SJSA1 (cell line): Measurements from ENCODE around the gene GNAQ. TPM values are rescaled to one million over a fixed set of nuclear protein-coding genes. Genes with fewer than 3 reads are reported as not detected.

Experiments
- DNase-seq, 2 experiments: peaks; one replicate each; pipeline ENCODE4 v3.0.0-alpha.2; 2015 to 2020; ENCODE audit warnings: low spot score in 2 of 2, low read depth in 1 of 2
- H3K27ac ChIP-seq: fragments of 250-450 bp; sonication (Bioruptor Pico); 2 replicates; pipeline ENCODE4 v1.5.1; 2020; ENCODE audit warnings: mild to moderate bottlenecking, moderate library complexity
- H3K27me3 ChIP-seq: fragments of 250-450 bp; sonication (Bioruptor Pico); replicated peaks from 2 replicates; pipeline ENCODE4 v1.5.1; 2020; ENCODE audit warnings: mild to moderate bottlenecking, moderate library complexity
- H3K36me3 ChIP-seq: fragments of 250-450 bp; sonication (Bioruptor Pico); 2 replicates; pipeline ENCODE4 v1.5.1; 2020; ENCODE audit warnings: mild to moderate bottlenecking
- H3K4me1 ChIP-seq: fragments of 250-450 bp; sonication (Bioruptor Pico); replicated peaks from 2 replicates; pipeline ENCODE4 v1.6.1; 2021; ENCODE audit warnings: mild to moderate bottlenecking
- H3K4me3 ChIP-seq: fragments of 250-450 bp; sonication (Bioruptor Pico); 2 replicates; pipeline ENCODE4 v1.5.1; 2020; ENCODE audit warnings: mild to moderate bottlenecking
- H3K9me3 ChIP-seq: fragments of 250-450 bp; sonication (Bioruptor Pico); replicated peaks from 2 replicates; pipeline ENCODE4 v1.5.1; 2020; ENCODE audit warnings: mild to moderate bottlenecking
- total RNA-seq: library from RNA; depleted of rRNA; stranded (reverse); fragments of >200 nt; shearing (Covaris generic); gene quantifications from 2 replicates; pipeline ENCODE4 v1.2.3, GENCODE V29; 2014

The GNAQ gene
- total RNA-seq, 1 experiment from 2014 or later: 46.2 TPM

DNA sequence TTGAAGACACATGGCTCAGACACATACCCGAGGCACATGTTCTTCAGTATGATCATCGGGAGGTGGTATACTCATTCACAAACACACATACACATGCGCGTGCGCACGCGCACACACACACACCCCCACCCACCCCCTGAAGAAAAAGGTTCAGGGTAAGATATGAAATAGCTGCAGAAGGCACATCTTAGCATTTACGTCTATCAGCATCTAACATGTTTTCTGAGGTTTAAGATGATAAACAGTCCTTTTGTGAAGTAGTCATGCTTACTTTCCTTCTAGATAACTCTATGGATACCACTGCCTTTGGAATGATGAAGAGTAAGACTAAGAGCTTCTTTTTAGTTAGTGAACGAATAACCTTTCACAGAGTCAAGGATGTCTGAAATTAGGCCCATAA is 278.4 kb downstream of the GNAQ start:
- Histone ChIP-seq H3K4me3 (no peak overlapping the region), H3K4me1 (peaks cover 18% of the 10 kb centered on the region), H3K27me3 (no peaks in the 10 kb centered on the region), H3K27ac (no peak overlapping the region), H3K9me3 (no peaks in the 10 kb centered on the region), H3K36me3 (no peaks in the 10 kb centered on the region; the same call in 1 of the 2 replicates)
- no peak for DNase-seq

DNA sequence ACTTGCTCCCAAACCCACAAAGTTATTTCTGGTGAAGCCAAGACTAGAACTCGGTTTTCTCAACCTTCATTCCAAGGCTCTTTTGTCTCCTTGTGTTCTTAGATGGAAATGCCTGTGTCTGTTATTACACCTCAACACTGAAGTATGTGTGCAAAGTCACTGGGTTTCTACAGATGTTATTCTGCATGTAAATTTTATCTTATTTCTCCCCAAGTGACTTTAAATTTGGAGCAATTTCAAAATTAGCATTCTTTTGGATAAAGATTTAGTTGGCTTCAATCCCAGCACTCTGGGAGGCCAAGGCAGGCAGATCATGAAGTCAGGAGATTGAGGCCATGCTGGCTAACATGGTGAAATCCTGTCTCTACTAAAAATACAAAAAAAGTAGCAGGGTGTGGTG is 279.1 kb downstream of the GNAQ start:
- H3K4me1 ChIP-seq: peaks cover 18% of the 10 kb centered on the region
- H3K9me3 ChIP-seq: no peaks in the 10 kb centered on the region
- H3K36me3 ChIP-seq: no peaks in the 10 kb centered on the region; the same call in 1 of the 2 replicates
- peak in 1 of 2 experiments; percentile 25 for DNase-seq
- H3K27me3 ChIP-seq: no peaks in the 10 kb centered on the region
- peak overlapping the region; percentile 40 for H3K27ac ChIP-seq
- H3K4me3 ChIP-seq: no peak overlapping the region

DNA sequence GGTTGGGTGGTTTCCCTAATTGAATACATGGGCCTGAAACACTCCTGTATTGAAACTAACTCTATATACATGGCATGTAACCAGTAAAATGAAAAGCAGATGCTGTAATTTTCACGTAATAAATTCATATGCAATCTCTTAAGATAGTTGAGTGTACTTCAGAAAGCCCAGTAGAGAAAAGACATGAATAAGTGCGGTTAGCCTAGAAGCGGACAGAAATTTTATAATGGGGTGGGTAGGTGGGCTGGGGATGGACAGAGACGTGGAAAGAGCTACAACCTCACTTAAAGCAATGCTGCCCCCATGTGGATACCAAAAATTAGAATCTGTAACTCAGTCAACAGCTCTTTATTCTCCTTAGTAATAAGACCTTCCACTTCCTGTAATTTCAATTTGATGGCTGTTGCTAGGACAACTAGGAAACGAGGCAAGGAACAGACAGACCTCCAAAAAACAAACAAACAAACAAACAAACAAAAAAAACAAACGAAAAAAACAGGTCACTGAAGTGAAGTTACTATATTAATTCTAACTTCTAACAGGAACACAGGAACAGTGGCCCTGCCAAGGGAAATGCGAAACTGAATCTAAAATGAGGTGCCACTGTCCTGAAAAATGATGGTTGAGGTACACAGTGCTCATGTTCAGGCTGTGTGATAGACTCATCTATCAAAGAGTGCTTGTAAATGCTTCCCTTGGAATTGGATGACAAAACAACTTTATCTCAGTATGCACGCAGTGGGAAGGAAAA is 280.1 kb downstream of the GNAQ start:
- peak; percentile 54 to 67 for DNase-seq
- H3K27me3 ChIP-seq: no peaks in the 10 kb centered on the region
- H3K36me3 ChIP-seq: no peaks in the 10 kb centered on the region; the same call in 1 of the 2 replicates
- H3K4me3 ChIP-seq: no peak overlapping the region
- H3K9me3 ChIP-seq: no peaks in the 10 kb centered on the region
- H3K4me1 ChIP-seq: peaks cover 18% of the 10 kb centered on the region
- H3K27ac ChIP-seq: peak overlapping the region; percentile 40

DNA sequence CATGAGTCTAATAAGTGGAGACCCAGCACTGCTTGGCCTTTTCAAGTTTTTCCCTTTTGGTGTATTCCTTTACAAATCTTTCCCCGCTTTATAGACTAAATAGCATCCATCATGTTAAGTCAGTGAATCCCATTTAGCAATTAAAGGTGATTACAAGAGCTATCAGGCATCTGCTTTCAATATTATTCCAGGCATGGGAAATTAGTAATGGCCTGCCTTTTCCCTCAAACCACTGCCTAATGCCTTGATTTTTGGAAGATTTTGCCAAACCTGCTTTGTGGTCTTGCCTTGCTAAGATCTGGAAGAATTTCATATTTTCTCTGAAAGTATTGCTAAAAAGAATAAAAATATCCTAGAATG is 280.6 kb downstream of the GNAQ start:
- no peaks in the 10 kb centered on the region for H3K9me3 ChIP-seq
- DNase-seq: no peak
- H3K4me3 ChIP-seq: no peak overlapping the region
- H3K27ac ChIP-seq: no peak overlapping the region; the same call in 1 of the 2 replicates
- H3K36me3 ChIP-seq: no peaks in the 10 kb centered on the region; the same call in 1 of the 2 replicates
- H3K4me1 ChIP-seq: peaks cover 18% of the 10 kb centered on the region
- no peaks in the 10 kb centered on the region for H3K27me3 ChIP-seq

DNA sequence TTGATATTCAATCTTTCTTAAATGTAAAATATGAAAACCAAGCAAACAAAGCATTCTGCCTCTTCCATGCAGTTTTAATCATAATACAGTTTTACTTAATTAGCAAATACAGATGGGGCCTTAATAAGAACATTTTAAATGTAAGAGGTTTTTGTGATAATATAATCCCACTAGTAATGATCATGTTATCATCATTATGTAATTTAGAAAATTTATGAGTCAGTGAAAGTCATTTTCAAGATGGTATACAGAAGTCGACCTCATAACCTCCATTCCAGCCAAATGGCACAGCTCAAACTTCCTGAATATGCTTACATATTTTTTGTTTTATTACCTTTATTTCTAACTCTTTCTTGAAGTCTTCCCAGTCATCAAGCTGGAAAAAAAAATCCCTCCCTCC is 281.3 kb downstream of the GNAQ start:
- Histone ChIP-seq H3K27me3 (no peaks in the 10 kb centered on the region), H3K4me1 (peaks cover 18% of the 10 kb centered on the region), H3K4me3 (no peak overlapping the region), H3K9me3 (no peaks in the 10 kb centered on the region), H3K36me3 (no peaks in the 10 kb centered on the region; the same call in 1 of the 2 replicates), H3K27ac (no peak overlapping the region)
- no peak for DNase-seq

DNA sequence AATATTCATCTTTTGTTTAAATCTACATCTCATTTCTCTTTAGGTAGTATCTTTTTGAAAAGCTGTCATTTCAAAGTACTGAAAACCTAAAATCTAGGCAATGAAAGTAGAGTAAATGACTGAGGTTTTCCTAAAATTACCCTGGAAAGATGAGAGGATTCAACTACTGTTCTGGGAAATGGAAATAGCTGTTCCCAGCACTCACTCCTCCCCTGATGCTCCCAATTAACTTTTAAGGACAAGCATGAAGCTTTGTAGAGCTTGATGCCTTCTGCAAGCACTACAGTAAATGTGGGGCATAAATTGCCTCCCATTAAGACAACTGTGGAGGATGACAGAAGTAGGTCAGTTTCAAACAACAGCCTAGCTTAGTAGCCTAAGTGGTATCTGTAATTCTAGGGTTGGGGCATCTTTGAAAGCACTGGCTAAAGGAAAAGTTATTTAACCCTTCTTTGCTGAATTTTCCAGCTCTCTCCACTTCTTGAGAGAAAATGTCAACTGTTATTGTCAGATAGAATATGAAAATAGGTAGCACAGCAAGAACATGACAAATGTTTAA is 283.3 kb downstream of the GNAQ start:
- peaks cover 18% of the 10 kb centered on the region for H3K4me1 ChIP-seq
- no peak overlapping the region for H3K27ac ChIP-seq
- H3K27me3 ChIP-seq: no peaks in the 10 kb centered on the region

DNA sequence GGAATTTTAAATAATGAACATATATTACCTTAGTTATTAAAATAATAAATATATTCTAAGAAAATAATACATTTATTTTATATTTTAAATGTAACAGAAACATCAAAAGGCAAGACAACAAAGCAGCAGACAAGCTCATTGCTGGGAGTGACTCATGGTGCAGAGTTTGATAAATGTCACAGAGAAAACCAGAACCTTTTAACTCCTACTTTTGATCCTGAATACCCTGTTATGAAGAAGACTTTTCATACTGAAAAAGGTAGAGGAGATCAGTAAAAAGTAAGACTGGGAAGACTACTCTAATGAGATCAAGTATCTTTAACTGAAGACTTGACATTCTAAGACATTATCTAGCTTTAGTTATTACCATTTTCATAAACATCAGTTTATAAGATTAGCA is 284.4 kb downstream of the GNAQ start:
- H3K4me3 ChIP-seq: no peak overlapping the region
- no peaks in the 10 kb centered on the region; the same call in none of the 2 replicates for H3K36me3 ChIP-seq
- H3K9me3 ChIP-seq: no peaks in the 10 kb centered on the region
- no peak overlapping the region for H3K27ac ChIP-seq
- peaks cover 12% of the 10 kb centered on the region for H3K4me1 ChIP-seq
- H3K27me3 ChIP-seq: no peaks in the 10 kb centered on the region
- no peak for DNase-seq

More for the DNA sequence above, 283.3 kb downstream of the GNAQ start:
- DNase-seq: no peak
- no peaks in the 10 kb centered on the region for H3K9me3 ChIP-seq
- no peak overlapping the region for H3K4me3 ChIP-seq
- H3K36me3 ChIP-seq: no peaks in the 10 kb centered on the region; the same call in none of the 2 replicates

DNA sequence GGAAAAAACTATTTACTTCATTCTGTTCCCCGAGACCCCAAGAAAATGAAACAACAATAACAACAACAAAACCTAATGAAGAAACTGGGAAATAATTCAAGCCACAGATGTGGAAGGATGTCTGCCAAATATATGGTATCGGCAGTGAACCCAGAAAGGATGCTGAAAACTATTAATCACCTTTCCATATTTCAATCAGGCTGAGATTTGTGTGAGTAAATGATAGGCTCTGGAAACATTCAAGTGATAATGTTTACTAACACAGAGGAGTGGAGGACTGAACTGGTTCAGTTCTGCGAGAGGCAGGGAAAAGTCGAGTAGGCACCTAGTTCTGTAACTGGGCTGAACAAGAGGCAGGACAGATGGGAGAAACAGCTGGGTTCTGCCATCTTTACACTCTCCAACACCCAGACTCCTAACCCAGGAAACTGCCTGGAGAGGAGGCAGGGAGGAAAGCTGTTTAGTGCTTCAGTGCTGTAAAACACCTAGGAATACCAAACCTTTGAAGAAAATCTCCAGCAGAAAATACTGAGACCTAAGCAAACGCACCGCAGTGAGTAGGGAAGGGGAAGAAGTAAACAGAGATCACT is 286.7 kb downstream of the GNAQ start:
- no peak overlapping the region for H3K4me3 ChIP-seq

DNA sequence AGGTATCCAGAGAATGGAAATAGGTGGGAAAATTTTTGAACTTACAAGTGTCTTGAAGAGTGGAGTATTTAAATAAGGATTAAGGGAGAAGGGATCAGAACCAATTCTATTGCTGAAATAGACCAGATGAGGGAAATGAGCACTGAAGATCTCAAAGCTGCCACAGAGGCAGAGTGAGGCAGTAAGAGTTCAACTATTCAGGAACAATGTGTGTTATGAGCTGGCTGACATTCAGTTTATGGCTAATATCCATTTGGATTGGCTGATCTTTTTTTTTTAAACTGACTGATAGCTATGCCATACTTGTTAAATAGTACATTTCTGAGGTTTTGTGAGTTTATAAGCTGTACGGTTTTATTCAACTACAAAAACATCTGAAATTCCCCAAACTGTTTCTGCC is 288.2 kb downstream of the GNAQ start:
- DNase-seq: no peak
- no peaks in the 10 kb centered on the region; the same call in 1 of the 2 replicates for H3K4me1 ChIP-seq
- no peaks in the 10 kb centered on the region for H3K9me3 ChIP-seq
- no peak overlapping the region for H3K4me3 ChIP-seq
- H3K36me3 ChIP-seq: peaks cover 4% of the 10 kb centered on the region; the same call in 1 of the 2 replicates
- no peaks in the 10 kb centered on the region for H3K27me3 ChIP-seq
- no peak overlapping the region for H3K27ac ChIP-seq

More for the DNA sequence above, 286.7 kb downstream of the GNAQ start:
- Histone ChIP-seq H3K27me3 (no peaks in the 10 kb centered on the region), H3K27ac (no peak overlapping the region), H3K36me3 (no peaks in the 10 kb centered on the region; the same call in 1 of the 2 replicates), H3K9me3 (no peaks in the 10 kb centered on the region), H3K4me1 (no peaks in the 10 kb centered on the region; the same call in 1 of the 2 replicates)
- no peak for DNase-seq

DNA sequence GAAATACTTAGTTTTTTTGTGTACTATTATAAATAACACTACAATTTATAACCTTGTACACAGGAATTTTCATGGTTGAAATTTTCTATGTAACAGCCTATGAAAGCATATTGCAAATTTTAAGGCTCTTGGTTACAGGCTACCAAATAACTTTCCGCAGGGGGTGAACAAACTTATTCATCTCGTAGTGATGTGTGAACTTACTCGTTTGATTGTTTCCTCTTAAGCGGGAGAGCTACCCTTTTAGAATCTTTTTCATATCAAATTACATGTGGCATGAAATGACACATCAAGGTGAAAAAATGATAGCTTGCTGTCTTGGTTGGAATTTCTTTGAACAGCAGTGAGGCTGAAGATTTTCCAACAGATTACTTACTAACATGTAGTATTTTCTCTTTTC is 292.7 kb downstream of the GNAQ start:
- Histone ChIP-seq H3K27ac (no peak overlapping the region), H3K4me1 (peaks cover 7% of the 10 kb centered on the region), H3K4me3 (no peak overlapping the region), H3K27me3 (no peaks in the 10 kb centered on the region), H3K36me3 (peaks cover 4% of the 10 kb centered on the region; the same call in 1 of the 2 replicates), H3K9me3 (no peaks in the 10 kb centered on the region)
- no peak for DNase-seq

DNA sequence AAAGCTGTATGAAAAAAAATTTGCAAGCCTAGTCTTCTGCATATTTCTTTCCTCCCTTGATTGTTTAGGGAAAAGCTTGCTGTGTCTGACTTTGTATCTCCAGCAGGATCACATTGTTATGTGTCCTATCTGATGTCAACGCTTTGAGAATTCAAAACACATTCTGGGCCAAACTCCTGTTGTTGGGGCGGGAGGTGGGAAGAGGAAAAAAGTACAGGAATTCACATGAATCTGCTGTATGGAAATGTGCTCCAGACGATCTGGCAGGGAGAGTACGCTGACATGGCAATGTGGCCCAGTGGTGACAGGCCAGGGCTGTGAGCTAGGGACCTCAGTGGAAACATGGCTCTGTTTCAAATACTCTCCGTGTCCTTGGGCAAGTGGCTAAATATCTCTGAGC is 296.1 kb downstream of the GNAQ start:
- Histone ChIP-seq H3K4me3 (no peak overlapping the region), H3K36me3 (0 out of 2 replicates have a peak, but pooled peaks cover 4% of the 10 kb centered on the region), H3K27me3 (no peaks in the 10 kb centered on the region), H3K4me1 (peaks cover 7% of the 10 kb centered on the region; the same call in 1 of the 2 replicates), H3K27ac (peak overlapping the region; percentile 25; the same call in 1 of the 2 replicates), H3K9me3 (no peaks in the 10 kb centered on the region)
- DNase-seq: no peak

DNA sequence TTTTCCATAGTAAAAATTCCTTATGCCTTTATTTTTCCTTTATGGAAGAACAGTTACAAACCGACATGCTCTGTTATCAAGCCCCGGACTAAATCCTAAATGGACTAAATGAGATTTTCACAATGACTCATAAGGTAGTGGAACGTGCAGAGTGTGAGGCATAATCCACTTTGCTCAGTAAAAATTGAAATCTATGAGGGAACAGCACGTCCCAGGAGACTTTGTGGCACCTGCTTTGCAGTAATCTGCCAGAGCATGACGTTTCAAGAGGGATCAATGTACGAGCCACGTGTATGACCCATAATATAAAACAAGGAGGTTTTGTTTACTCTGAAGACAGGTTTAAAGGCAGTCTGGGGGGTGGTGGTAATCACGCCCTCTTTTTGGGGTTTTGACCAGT is 299.7 kb downstream of the GNAQ start:
- no peak overlapping the region for H3K27ac ChIP-seq
- H3K4me3 ChIP-seq: no peak overlapping the region
- H3K27me3 ChIP-seq: no peaks in the 10 kb centered on the region
- no peak for DNase-seq
- peaks cover 7% of the 10 kb centered on the region; the same call in 1 of the 2 replicates for H3K4me1 ChIP-seq
- H3K9me3 ChIP-seq: no peaks in the 10 kb centered on the region
- peaks cover 10% of the 10 kb centered on the region for H3K36me3 ChIP-seq

DNA sequence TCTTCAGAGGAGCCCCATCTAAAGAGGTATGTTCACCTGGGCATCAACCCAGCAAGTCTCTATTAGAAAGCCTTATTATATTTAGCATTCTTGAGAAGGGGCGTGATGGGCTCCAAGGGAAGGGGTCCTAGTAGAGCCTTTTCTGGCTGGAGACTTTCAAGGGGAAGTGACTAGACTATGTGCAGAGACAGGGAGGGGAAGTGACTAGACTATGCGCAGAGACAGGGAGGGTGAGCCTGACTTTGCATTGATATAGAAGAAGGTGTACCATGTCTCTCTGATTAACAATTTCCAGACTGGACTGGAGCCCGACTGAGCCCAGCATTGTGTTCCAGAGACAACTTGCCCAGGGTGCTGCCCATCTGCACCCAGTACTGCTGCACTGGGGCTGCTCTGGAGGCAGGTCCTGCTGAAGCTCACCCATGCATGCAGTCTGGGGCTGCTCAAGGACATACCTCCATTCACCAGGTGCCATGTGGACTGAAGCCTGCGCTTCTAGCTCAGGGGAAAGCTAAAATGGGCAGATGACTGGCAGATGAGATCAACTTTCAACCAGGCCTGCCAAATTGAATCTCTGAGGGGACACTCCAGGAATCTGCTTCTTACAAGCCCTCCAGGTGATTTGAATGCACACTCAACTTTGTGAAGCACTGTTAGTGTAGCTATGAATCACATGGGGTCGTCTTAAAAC is 300.5 kb downstream of the GNAQ start:
- Histone ChIP-seq H3K27ac (no peak overlapping the region), H3K36me3 (peaks cover 14% of the 10 kb centered on the region), H3K4me1 (peaks cover 9% of the 10 kb centered on the region)

More for the DNA sequence above, 300.5 kb downstream of the GNAQ start:
- H3K4me3 ChIP-seq: no peak overlapping the region
- no peaks in the 10 kb centered on the region for H3K27me3 ChIP-seq
- H3K9me3 ChIP-seq: no peaks in the 10 kb centered on the region
- no peak for DNase-seq
